Measurements from ENCODE around the gene TNRC6C. TPM values are rescaled to one million over a fixed set of nuclear protein-coding genes. Genes with fewer than 3 reads are reported as not detected.

The TNRC6C gene
- total and polyA plus RNA-seq, 5 donors from 2014 or later, result 2.3 to 77.1 (median 3.0) TPM

- ATAC-seq (ENCODE audit: low read depth in 2 of 2) (no peak), DNase-seq (no peak)
- H3K9me3 Mint-ChIP-seq, result no peaks in the 10 kb centered on the region
- H3K4me3 ChIP-seq (ENCODE audit: low read depth, low read length), result no peak overlapping the region
- H3K9me3 ChIP-seq (ENCODE audit: control insufficient read depth in 2 of 2, low read length in 2 of 2), result no peaks in the 10 kb centered on the region
- peaks cover 28% of the 10 kb centered on the region for H3K36me3 ChIP-seq (ENCODE audit: control insufficient read depth, insufficient read depth, low read length)
- H3K4me3 Mint-ChIP-seq, result no peak overlapping the region
- peaks cover 46% of the 10 kb centered on the region for H3K36me3 Mint-ChIP-seq
- H3K4me1 Mint-ChIP-seq, result peaks cover 12 to 55% (median 34%) of the 10 kb centered on the region in 4 donors
- H3K27ac ChIP-seq (ENCODE audit: insufficient read depth, low read length, poor library complexity, severe bottlenecking), result no peak overlapping the region
- peak overlapping the region in 1 of 3 donors; percentile 56 for H3K27ac Mint-ChIP-seq
- no peaks in the 10 kb centered on the region for H3K27me3 Mint-ChIP-seq
- H3K27me3 ChIP-seq (ENCODE audit: control insufficient read depth, insufficient read depth, low read length), result no peaks in the 10 kb centered on the region
- peaks cover 7% of the 10 kb centered on the region for H3K4me1 ChIP-seq (ENCODE audit: control insufficient read depth, insufficient read depth, low read length, poor library complexity, severe bottlenecking)
Measured at GRCh38 chr17:78045316-78045715, 86.8 kb downstream of the TNRC6C start.

GRCh38 chr17:78046923-78047322 is 88.4 kb downstream of the TNRC6C start:
- DNase-seq, result no peak
- Histone ChIP-seq H3K27me3 (ENCODE audit: control insufficient read depth, insufficient read depth, low read length) (no peaks in the 10 kb centered on the region), H3K27ac (ENCODE audit: insufficient read depth, low read length, poor library complexity, severe bottlenecking) (no peak overlapping the region), H3K4me3 (ENCODE audit: low read depth, low read length) (no peak overlapping the region), H3K4me1 (ENCODE audit: control insufficient read depth, insufficient read depth, low read length, poor library complexity, severe bottlenecking) (no peaks in the 10 kb centered on the region), H3K36me3 (ENCODE audit: control insufficient read depth, insufficient read depth, low read length) (peaks cover 43% of the 10 kb centered on the region), H3K9me3 (ENCODE audit: control insufficient read depth in 2 of 2, low read length in 2 of 2) (no peaks in the 10 kb centered on the region)
- H3K9me3 Mint-ChIP-seq, result no peaks in the 10 kb centered on the region
- peaks cover 9 to 56% (median 27%) of the 10 kb centered on the region in 4 donors for H3K4me1 Mint-ChIP-seq
- H3K27me3 Mint-ChIP-seq, result no peaks in the 10 kb centered on the region
- H3K4me3 Mint-ChIP-seq, result no peak overlapping the region
- no peak for ATAC-seq (ENCODE audit: low read depth in 2 of 2)
- H3K36me3 Mint-ChIP-seq, result peaks cover 58% of the 10 kb centered on the region
- H3K27ac Mint-ChIP-seq, result no peak overlapping the region

DNA sequence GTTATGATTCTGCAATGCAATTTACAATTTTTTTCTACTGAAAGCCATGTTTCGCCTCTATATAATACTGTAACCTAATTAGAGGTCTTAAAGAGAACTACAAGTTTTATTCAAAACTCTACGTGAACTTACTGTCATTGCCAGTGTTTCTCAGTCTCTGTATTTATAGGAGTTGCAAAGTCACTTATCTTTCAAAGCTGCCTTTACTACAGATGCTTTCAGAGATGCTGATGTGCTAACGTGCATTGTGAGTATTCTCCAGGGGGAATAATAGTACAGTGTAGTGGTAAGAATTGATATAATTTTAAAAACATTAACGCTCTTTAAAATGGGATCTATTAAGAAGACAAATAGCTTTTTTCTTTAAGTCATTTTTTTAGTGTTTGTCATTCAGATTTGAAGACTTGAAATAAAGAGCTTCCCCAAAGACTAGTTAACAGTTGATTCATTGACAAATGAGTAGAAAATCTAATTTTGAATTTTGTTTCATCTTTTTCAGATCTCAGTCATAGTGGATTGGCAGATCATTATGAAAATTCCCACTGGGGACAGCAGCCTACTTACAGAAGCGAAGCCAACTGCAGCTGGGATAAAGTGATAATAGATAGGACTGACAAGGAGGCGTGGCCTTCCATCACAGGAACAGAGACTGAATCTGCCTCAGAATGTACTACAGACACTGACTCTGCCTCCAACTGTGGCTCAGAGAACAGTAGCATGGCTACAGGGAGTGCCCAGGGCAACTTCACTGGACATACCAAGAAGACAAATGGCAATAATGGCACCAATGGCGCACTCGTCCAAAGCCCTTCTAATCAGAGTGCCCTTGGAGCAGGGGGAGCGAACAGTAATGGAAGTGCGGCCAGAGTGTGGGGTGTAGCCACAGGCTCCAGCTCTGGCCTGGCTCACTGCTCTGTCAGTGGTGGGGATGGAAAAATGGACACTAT is 90.1 kb downstream of the TNRC6C start:
- ATAC-seq (ENCODE audit: low read depth in 2 of 2), result no peak
- Mint-ChIP-seq H3K27ac (peak overlapping the region in 2 of 3 donors; percentile 56 to 71), H3K36me3 (peaks cover 57% of the 10 kb centered on the region), H3K4me1 (peaks cover 9 to 47% (median 20%) of the 10 kb centered on the region in 4 donors), H3K27me3 (no peaks in the 10 kb centered on the region), H3K9me3 (no peaks in the 10 kb centered on the region), H3K4me3 (peak overlapping the region in 1 of 4 donors; percentile 66)
- Histone ChIP-seq H3K4me3 (ENCODE audit: low read depth, low read length) (no peak overlapping the region), H3K27me3 (ENCODE audit: control insufficient read depth, insufficient read depth, low read length) (no peaks in the 10 kb centered on the region), H3K36me3 (ENCODE audit: control insufficient read depth, insufficient read depth, low read length) (peaks cover 49% of the 10 kb centered on the region), H3K27ac (ENCODE audit: insufficient read depth, low read length, poor library complexity, severe bottlenecking) (no peak overlapping the region), H3K9me3 (ENCODE audit: control insufficient read depth in 2 of 2, low read length in 2 of 2) (no peaks in the 10 kb centered on the region), H3K4me1 (ENCODE audit: control insufficient read depth, insufficient read depth, low read length, poor library complexity, severe bottlenecking) (no peaks in the 10 kb centered on the region)
- no peak for DNase-seq

GRCh38 chr17:78049609-78050008 is 91.1 kb downstream of the TNRC6C start:
- ATAC-seq (ENCODE audit: low read depth in 2 of 2), result no peak
- Mint-ChIP-seq H3K27me3 (no peaks in the 10 kb centered on the region), H3K36me3 (peaks cover 56% of the 10 kb centered on the region)

GRCh38 chr17:78051186-78051972 is 92.9 kb downstream of the TNRC6C start:
- Mint-ChIP-seq H3K27me3 (no peaks in the 10 kb centered on the region), H3K9me3 (no peaks in the 10 kb centered on the region), H3K36me3 (peaks cover 48% of the 10 kb centered on the region), H3K4me3 (no peak overlapping the region), H3K27ac (peak overlapping the region in 2 of 3 donors; percentile 13 to 83), H3K4me1 (peaks cover 9 to 30% (median 10%) of the 10 kb centered on the region in 4 donors)
- H3K9me3 ChIP-seq (ENCODE audit: control insufficient read depth in 2 of 2, low read length in 2 of 2), result no peaks in the 10 kb centered on the region
- DNase-seq, result no peak
- H3K4me3 ChIP-seq (ENCODE audit: low read depth, low read length), result no peak overlapping the region
- H3K36me3 ChIP-seq (ENCODE audit: control insufficient read depth, insufficient read depth, low read length), result peaks cover 58% of the 10 kb centered on the region
- H3K27ac ChIP-seq (ENCODE audit: insufficient read depth, low read length, poor library complexity, severe bottlenecking), result no peak overlapping the region
- ATAC-seq (ENCODE audit: low read depth in 2 of 2), result no peak
- H3K4me1 ChIP-seq (ENCODE audit: control insufficient read depth, insufficient read depth, low read length, poor library complexity, severe bottlenecking), result no peaks in the 10 kb centered on the region
- H3K27me3 ChIP-seq (ENCODE audit: control insufficient read depth, insufficient read depth, low read length), result no peaks in the 10 kb centered on the region

More at GRCh38 chr17:78049609-78050008, 91.1 kb downstream of the TNRC6C start:
- Histone ChIP-seq H3K9me3 (ENCODE audit: control insufficient read depth in 2 of 2, low read length in 2 of 2) (no peaks in the 10 kb centered on the region), H3K27ac (ENCODE audit: insufficient read depth, low read length, poor library complexity, severe bottlenecking) (no peak overlapping the region), H3K4me1 (ENCODE audit: control insufficient read depth, insufficient read depth, low read length, poor library complexity, severe bottlenecking) (no peaks in the 10 kb centered on the region), H3K4me3 (ENCODE audit: low read depth, low read length) (no peak overlapping the region), H3K27me3 (ENCODE audit: control insufficient read depth, insufficient read depth, low read length) (no peaks in the 10 kb centered on the region), H3K36me3 (ENCODE audit: control insufficient read depth, insufficient read depth, low read length) (peaks cover 58% of the 10 kb centered on the region)
- H3K4me3 Mint-ChIP-seq, result no peak overlapping the region
- H3K27ac Mint-ChIP-seq, result peak overlapping the region in 2 of 3 donors; percentile 46 to 58
- DNase-seq, result no peak
- peaks cover 9 to 42% (median 15%) of the 10 kb centered on the region in 4 donors for H3K4me1 Mint-ChIP-seq
- H3K9me3 Mint-ChIP-seq, result no peaks in the 10 kb centered on the region

GRCh38 chr17:78053777-78054468 is 95.4 kb downstream of the TNRC6C start:
- no peak overlapping the region for H3K4me3 ChIP-seq (ENCODE audit: low read depth, low read length)
- Mint-ChIP-seq H3K9me3 (no peaks in the 10 kb centered on the region), H3K4me3 (no peak overlapping the region), H3K27me3 (no peaks in the 10 kb centered on the region), H3K27ac (no peak overlapping the region), H3K4me1 (peaks cover 9 to 32% (median 10%) of the 10 kb centered on the region in 4 donors), H3K36me3 (peaks cover 36% of the 10 kb centered on the region)
- no peaks in the 10 kb centered on the region for H3K4me1 ChIP-seq (ENCODE audit: control insufficient read depth, insufficient read depth, low read length, poor library complexity, severe bottlenecking)
- DNase-seq (no peak), ATAC-seq (ENCODE audit: low read depth in 2 of 2) (no peak)
- H3K27ac ChIP-seq (ENCODE audit: insufficient read depth, low read length, poor library complexity, severe bottlenecking), result no peak overlapping the region
- H3K27me3 ChIP-seq (ENCODE audit: control insufficient read depth, insufficient read depth, low read length), result no peaks in the 10 kb centered on the region
- H3K9me3 ChIP-seq (ENCODE audit: control insufficient read depth in 2 of 2, low read length in 2 of 2), result no peaks in the 10 kb centered on the region
- H3K36me3 ChIP-seq (ENCODE audit: control insufficient read depth, insufficient read depth, low read length), result peaks cover 54% of the 10 kb centered on the region

- H3K27ac Mint-ChIP-seq, result no peak overlapping the region
- peaks cover 17 to 24% (median 18%) of the 10 kb centered on the region in 4 donors for H3K4me1 Mint-ChIP-seq
- no peaks in the 10 kb centered on the region for H3K27me3 Mint-ChIP-seq
- no peak overlapping the region for H3K27ac ChIP-seq (ENCODE audit: insufficient read depth, low read length, poor library complexity, severe bottlenecking)
- no peak overlapping the region for H3K4me3 Mint-ChIP-seq
- H3K9me3 ChIP-seq (ENCODE audit: control insufficient read depth in 2 of 2, low read length in 2 of 2), result no peaks in the 10 kb centered on the region
- H3K36me3 ChIP-seq (ENCODE audit: control insufficient read depth, insufficient read depth, low read length), result peaks cover 27% of the 10 kb centered on the region
- H3K36me3 Mint-ChIP-seq, result peaks cover 8% of the 10 kb centered on the region
- H3K27me3 ChIP-seq (ENCODE audit: control insufficient read depth, insufficient read depth, low read length), result no peaks in the 10 kb centered on the region
- H3K9me3 Mint-ChIP-seq, result no peaks in the 10 kb centered on the region
- H3K4me3 ChIP-seq (ENCODE audit: low read depth, low read length), result no peak overlapping the region
- DNase-seq (no peak), ATAC-seq (ENCODE audit: low read depth in 2 of 2) (no peak)
- no peaks in the 10 kb centered on the region for H3K4me1 ChIP-seq (ENCODE audit: control insufficient read depth, insufficient read depth, low read length, poor library complexity, severe bottlenecking)
Measured at GRCh38 chr17:78057113-78057740, 98.7 kb downstream of the TNRC6C start.
